Measurements from ENCODE around the gene ARHGAP8.

DNA sequence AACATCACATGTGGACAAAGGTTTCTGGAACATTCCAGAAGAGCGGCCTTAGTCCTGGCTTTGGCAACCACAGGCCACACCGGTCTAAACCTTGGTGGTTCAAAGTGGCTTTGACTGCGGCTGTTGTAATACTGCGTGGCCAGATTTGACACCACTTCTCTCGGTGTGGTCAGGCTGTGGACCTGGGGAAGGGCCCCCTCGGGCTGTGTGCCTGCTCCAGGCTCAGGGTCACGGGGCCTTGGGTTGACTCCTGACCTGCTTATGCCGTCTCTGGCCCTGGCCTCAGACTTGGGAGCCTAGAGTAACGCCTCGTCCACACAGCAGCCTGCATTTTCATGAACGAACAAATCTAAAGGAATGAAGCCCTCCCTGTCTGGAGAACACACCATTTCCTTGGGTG is 139.4 kb downstream of the ARHGAP8 start:
- TF ChIP-seq, protein P1, sequence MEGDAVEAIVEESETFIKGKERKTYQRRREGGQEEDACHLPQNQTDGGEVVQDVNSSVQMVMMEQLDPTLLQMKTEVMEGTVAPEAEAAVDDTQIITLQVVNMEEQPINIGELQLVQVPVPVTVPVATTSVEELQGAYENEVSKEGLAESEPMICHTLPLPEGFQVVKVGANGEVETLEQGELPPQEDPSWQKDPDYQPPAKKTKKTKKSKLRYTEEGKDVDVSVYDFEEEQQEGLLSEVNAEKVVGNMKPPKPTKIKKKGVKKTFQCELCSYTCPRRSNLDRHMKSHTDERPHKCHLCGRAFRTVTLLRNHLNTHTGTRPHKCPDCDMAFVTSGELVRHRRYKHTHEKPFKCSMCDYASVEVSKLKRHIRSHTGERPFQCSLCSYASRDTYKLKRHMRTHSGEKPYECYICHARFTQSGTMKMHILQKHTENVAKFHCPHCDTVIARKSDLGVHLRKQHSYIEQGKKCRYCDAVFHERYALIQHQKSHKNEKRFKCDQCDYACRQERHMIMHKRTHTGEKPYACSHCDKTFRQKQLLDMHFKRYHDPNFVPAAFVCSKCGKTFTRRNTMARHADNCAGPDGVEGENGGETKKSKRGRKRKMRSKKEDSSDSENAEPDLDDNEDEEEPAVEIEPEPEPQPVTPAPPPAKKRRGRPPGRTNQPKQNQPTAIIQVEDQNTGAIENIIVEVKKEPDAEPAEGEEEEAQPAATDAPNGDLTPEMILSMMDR (IDR thresholded peaks at IDR 0.05): no peak
- TF ChIP-seq POLR2A (IDR thresholded peaks at IDR 0.05) (no peak), EP300 (IDR thresholded peaks at IDR 0.05) (no peak)

All from tibial nerve (tissue), 4 donors.